GM10248 (cell line): Measurements from ENCODE around the gene TNFRSF1A.
"Not testable (repeated sequence)": the region's sequence is repeated elsewhere in the genome, so short reads cannot be mapped to it uniquely, and the experiment has no call there.

Experiments
- CTCF ChIA-PET: fragments of 300-600 bp; sonication (Branson Sonifier 250); formaldehyde crosslinking; extraction: SDS; loops from one replicate; lab custom pipeline; 2021; ENCODE audit warnings: antibody characterized with exemption; lab: Yijun Ruan, JAX
- POLR2A ChIA-PET: fragments of 350-650 bp; sonication (Branson Sonifier 250); formaldehyde crosslinking; extraction: SDS; loops from one replicate; lab custom pipeline; 2020; ENCODE audit warnings: antibody characterized with exemption; lab: Yijun Ruan, JAX
- DNase-seq: peaks from one replicate; pipeline ENCODE4 v3.0.0; 2012; ENCODE audit errors: extremely low spot score
- CTCF ChIP-seq: IDR thresholded peaks from 2 replicates; pipeline ENCODE4 v1.5.1; 2012; ENCODE audit warnings: mild to moderate bottlenecking, low read depth; ENCODE audit errors: extremely low read depth, missing control alignments, control extremely low read depth

TNFRSF1A gene

GRCh38 chr12:6302621-6303020 is 39.3 kb downstream of the TNFRSF1A start:
- no peak for DNase-seq
- CTCF ChIA-PET, result interaction anchor here (1.3 to 2.9 kb wide), 3 partner anchors 10 to 107 kb away, joined by 4 to 8 read pairs (median 5); no protein-coding TSS in a partner anchor
- no peak for TF ChIP-seq CTCF
- POLR2A ChIA-PET, result interaction anchor here (0.8 kb wide), 1 partner anchor 168 kb away, joined by 5 read pairs; the partner anchor contains the start of gene VAMP1

- ChIA-PET POLR2A (no interaction called here), CTCF (interaction anchor here (1.3 to 2.9 kb wide), 2 partner anchors 23 to 106 kb away, joined by 5 to 8 read pairs; no protein-coding TSS in a partner anchor)
- DNase-seq, result no peak
- no peak for TF ChIP-seq CTCF
Observed at GRCh38 chr12:6301721-6302120, 40.2 kb downstream of the TNFRSF1A start.

- ChIA-PET POLR2A (interaction anchor here (0.5 kb wide), 1 partner anchor 240 kb away, joined by 4 read pairs; no protein-coding TSS in a partner anchor), CTCF (interaction anchor here (0.9 to 3.0 kb wide), 4 partner anchors 10 to 309 kb away, joined by 3 to 14 read pairs (median 6); no protein-coding TSS in a partner anchor)
- DNase-seq, result no peak
- TF ChIP-seq CTCF, result no peak
Observed at GRCh38 chr12:6297170-6297569, 44.7 kb downstream of the TNFRSF1A start.

GRCh38 chr12:6295094-6295811 is 46.6 kb downstream of the TNFRSF1A start:
- ChIA-PET POLR2A (no interaction called here), CTCF (interaction anchor here (1.2 to 2.0 kb wide), 5 partner anchors 10 to 99 kb away, joined by 3 to 17 read pairs (median 4); no protein-coding TSS in a partner anchor)
- TF ChIP-seq CTCF, result no peak
- no peak for DNase-seq

GRCh38 chr12:6294156-6295093 is 47.5 kb downstream of the TNFRSF1A start:
- DNase-seq, result no peak
- POLR2A ChIA-PET, result no interaction called here
- TF ChIP-seq CTCF, result no peak
- CTCF ChIA-PET, result interaction anchor here (1.2 to 2.0 kb wide), 5 partner anchors 9 to 99 kb away, joined by 3 to 17 read pairs (median 4); no protein-coding TSS in a partner anchor

- CTCF ChIA-PET, result interaction anchor here (1.7 kb wide), 1 partner anchor 14 kb away, joined by 4 read pairs; no protein-coding TSS in a partner anchor
Observed at GRCh38 chr12:6292606-6293005, 49.3 kb downstream of the TNFRSF1A start.

GRCh38 chr12:6289906-6290305 is 52.0 kb downstream of the TNFRSF1A start:
- CTCF ChIA-PET, POLR2A ChIA-PET, DNase-seq: not testable (repeated sequence)

More at GRCh38 chr12:6292606-6293005, 49.3 kb downstream of the TNFRSF1A start:
- TF ChIP-seq CTCF, result no peak
- no peak for DNase-seq
- POLR2A ChIA-PET, result no interaction called here

GRCh38 chr12:6289081-6289480 is 52.8 kb downstream of the TNFRSF1A start:
- CTCF ChIA-PET, result interaction anchor here (2.7 to 6.4 kb wide), 2 partner anchors 94 to 225 kb away, joined by 10 to 49 read pairs; no protein-coding TSS in a partner anchor
- POLR2A ChIA-PET, DNase-seq: not testable (repeated sequence)
